ENCODE data around the gene RAB40B. TPM values are rescaled to one million over a fixed set of nuclear protein-coding genes. Genes with fewer than 3 reads are reported as not detected.

Gene RAB40B
- total RNA-seq, 3 donors from 2014 or later (not counting 1 experiment from before 2014, with no cell fraction given), result 3.7 to 7.3 (median 4.0) TPM

GRCh38 chr17:82653651-82654528, 44.6 kb downstream of the RAB40B start:
- no peak overlapping the region for H3K27ac Mint-ChIP-seq

GRCh38 chr17:82650723-82651122, 47.8 kb downstream of the RAB40B start:
- no peak overlapping the region for H3K4me3 Mint-ChIP-seq
- Histone ChIP-seq H3K27me3 (ENCODE audit: control insufficient read depth, insufficient read depth, low read length) (no peaks in the 10 kb centered on the region), H3K27ac (ENCODE audit: low read length) (no peak overlapping the region), H3K4me1 (ENCODE audit: control insufficient read depth, insufficient read depth, low read length) (peaks cover 22% of the 10 kb centered on the region), H3K4me3 (ENCODE audit: low read length) (no peak overlapping the region), H3K36me3 (ENCODE audit: control insufficient read depth, insufficient read depth, low read length) (no peaks in the 10 kb centered on the region), H3K9me3 (ENCODE audit: control insufficient read depth, insufficient read depth, low read length) (no peaks in the 10 kb centered on the region)
- H3K36me3 Mint-ChIP-seq, result no peaks in the 10 kb centered on the region
- peaks cover 11 to 24% of the 10 kb centered on the region in 2 donors for H3K4me1 Mint-ChIP-seq
- H3K27ac Mint-ChIP-seq, result no peak overlapping the region
- H3K9me3 Mint-ChIP-seq, result no peaks in the 10 kb centered on the region
- no peak for ATAC-seq
- DNase-seq, result peak in 1 of 2 donors; percentile 28
- no peaks in the 10 kb centered on the region for H3K27me3 Mint-ChIP-seq (ENCODE audit: low read depth in 2 of 2)
- intact Hi-C loops (cut with micrococcal nuclease), result no loop called here
- no peak for TF ChIP-seq CTCF (IDR thresholded peaks at IDR 0.05)
- WGBS (ENCODE audit: insufficient coverage), result 94% methylated on average over 8 of the region's 10 CpGs

More at GRCh38 chr17:82653651-82654528, 44.6 kb downstream of the RAB40B start:
- no peaks in the 10 kb centered on the region for H3K36me3 ChIP-seq (ENCODE audit: control insufficient read depth, insufficient read depth, low read length)
- Mint-ChIP-seq H3K36me3 (no peaks in the 10 kb centered on the region), H3K4me3 (no peak overlapping the region), H3K4me1 (peaks cover 0 to 8% of the 10 kb centered on the region in 2 donors), H3K9me3 (no peaks in the 10 kb centered on the region), H3K27me3 (ENCODE audit: low read depth in 2 of 2) (no peaks in the 10 kb centered on the region)
- no peak overlapping the region for H3K27ac ChIP-seq (ENCODE audit: low read length)
- no peaks in the 10 kb centered on the region for H3K27me3 ChIP-seq (ENCODE audit: control insufficient read depth, insufficient read depth, low read length)
- no peaks in the 10 kb centered on the region for H3K9me3 ChIP-seq (ENCODE audit: control insufficient read depth, insufficient read depth, low read length)
- peaks cover 6% of the 10 kb centered on the region for H3K4me1 ChIP-seq (ENCODE audit: control insufficient read depth, insufficient read depth, low read length)
- no peak for ATAC-seq
- no peak overlapping the region for H3K4me3 ChIP-seq (ENCODE audit: low read length)
- TF ChIP-seq CTCF (IDR thresholded peaks at IDR 0.05), result no peak
- no peak for DNase-seq
- intact Hi-C loops (cut with micrococcal nuclease), result no loop called here
- 92% methylated on average over 30 of the region's 30 CpGs for WGBS (ENCODE audit: insufficient coverage)

- TF ChIP-seq CTCF (IDR thresholded peaks at IDR 0.05), result no peak
- Histone ChIP-seq H3K27me3 (ENCODE audit: control insufficient read depth, insufficient read depth, low read length) (no peaks in the 10 kb centered on the region), H3K9me3 (ENCODE audit: control insufficient read depth, insufficient read depth, low read length) (no peaks in the 10 kb centered on the region), H3K4me3 (ENCODE audit: low read length) (no peak overlapping the region), H3K27ac (ENCODE audit: low read length) (no peak overlapping the region), H3K36me3 (ENCODE audit: control insufficient read depth, insufficient read depth, low read length) (no peaks in the 10 kb centered on the region), H3K4me1 (ENCODE audit: control insufficient read depth, insufficient read depth, low read length) (peaks cover 24% of the 10 kb centered on the region)
- Mint-ChIP-seq H3K9me3 (no peaks in the 10 kb centered on the region), H3K4me1 (peaks cover 14 to 30% of the 10 kb centered on the region in 2 donors), H3K4me3 (peak overlapping the region; percentile 67), H3K27ac (peak overlapping the region; percentile 64 to 80), H3K36me3 (no peaks in the 10 kb centered on the region), H3K27me3 (ENCODE audit: low read depth in 2 of 2) (no peaks in the 10 kb centered on the region)
- ATAC-seq, result no peak
- DNase-seq, result peak in 1 of 2 donors; percentile 33
- intact Hi-C loops (cut with micrococcal nuclease), result loop anchor here (2.0 kb wide), 1 partner anchor 57 kb away; no protein-coding TSS in a partner anchor
- 96% methylated on average over 22 of the region's 22 CpGs for WGBS (ENCODE audit: insufficient coverage)
These were observed 48.8 kb downstream of the RAB40B start for GRCh38 chr17:82649501-82650261.
